NB4 (cell line): Measurements from ENCODE around the gene MBOAT1.

Experiments
- CTCF ChIP-seq: IDR thresholded peaks from one replicate; pipeline ENCODE4 v1.5.1; 2012; ENCODE audit warnings: low read depth, low read length
- TF ChIP-seq, protein P1 (sequence below): IDR thresholded peaks from 2 replicates; pipeline ENCODE4 v1.6.1; 2011; ENCODE audit warnings: low read depth, low read length

DNA sequence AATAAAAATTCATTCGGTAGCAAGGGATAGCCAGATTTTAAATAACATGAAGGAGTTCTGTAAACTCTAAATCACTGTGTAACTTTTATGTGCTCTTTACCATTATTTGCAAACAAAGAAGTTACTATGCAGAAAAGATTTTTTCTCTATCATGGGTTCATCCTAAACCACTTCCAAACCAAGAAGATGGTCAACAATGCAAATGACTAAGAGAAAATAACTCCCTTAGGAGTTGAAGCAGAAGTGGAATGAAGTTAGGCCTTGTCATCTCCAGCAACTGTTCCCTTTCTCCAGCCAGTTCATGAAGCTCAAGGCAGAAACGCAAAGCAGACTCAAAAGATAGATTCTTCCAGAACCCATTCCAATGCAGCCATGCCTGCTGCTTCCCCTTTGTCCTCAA lies 66.0 kb downstream of the MBOAT1 start:
- no peak for TF ChIP-seq CTCF
- TF ChIP-seq, protein P1, sequence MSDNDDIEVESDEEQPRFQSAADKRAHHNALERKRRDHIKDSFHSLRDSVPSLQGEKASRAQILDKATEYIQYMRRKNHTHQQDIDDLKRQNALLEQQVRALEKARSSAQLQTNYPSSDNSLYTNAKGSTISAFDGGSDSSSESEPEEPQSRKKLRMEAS: no peak
